HG03060 (cell line): ENCODE data around the gene GPR158.

ENCODE experiments used
- ATAC-seq: cut with Tn5 transposase; IDR thresholded peaks from one replicate; pipeline ENCODE4 v1.9.1; 2021; ENCODE audit warnings: low read depth, moderate number of reproducible peaks; ENCODE audit not compliant: unreplicated experiment

Gene GPR158

DNA sequence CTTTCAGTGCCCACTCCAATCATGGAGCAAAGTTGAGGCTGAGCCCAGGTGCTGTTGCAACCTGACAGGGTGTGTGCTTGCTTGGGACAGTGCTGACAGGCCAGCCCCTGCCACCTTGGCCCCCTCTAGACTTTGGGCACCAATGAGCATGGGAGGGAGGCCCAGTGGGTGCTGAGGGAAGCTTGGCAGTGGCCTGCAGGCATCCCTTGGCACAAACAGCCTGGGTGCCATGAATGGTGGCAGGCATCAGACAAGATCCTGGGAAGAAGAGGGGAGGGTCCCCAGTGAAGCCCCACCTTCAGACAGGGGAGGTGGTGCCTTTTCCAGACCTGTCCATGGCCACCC is 214.0 kb downstream of the GPR158 start:
- ATAC-seq, result no peak

DNA sequence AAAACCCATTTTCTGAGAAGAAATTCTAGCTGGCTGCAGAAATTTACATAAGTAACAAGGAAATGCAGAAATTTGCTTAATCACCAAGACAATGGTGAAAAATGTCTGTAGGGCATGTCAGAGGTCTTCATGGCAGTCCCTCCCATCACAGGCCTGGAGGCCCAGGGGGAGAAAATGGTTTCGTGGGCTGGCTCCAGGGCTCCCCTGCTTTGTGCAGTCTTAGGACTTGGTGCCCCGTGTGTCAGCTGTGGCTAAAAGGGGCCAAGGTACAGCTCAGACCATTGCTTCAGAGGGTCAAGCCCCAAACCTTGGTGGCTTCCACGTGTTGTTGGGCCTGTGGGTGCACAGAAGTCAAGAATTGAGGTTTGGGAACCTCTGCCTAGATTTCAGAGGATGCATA is 215.9 kb downstream of the GPR158 start:
- ATAC-seq, result no peak

DNA sequence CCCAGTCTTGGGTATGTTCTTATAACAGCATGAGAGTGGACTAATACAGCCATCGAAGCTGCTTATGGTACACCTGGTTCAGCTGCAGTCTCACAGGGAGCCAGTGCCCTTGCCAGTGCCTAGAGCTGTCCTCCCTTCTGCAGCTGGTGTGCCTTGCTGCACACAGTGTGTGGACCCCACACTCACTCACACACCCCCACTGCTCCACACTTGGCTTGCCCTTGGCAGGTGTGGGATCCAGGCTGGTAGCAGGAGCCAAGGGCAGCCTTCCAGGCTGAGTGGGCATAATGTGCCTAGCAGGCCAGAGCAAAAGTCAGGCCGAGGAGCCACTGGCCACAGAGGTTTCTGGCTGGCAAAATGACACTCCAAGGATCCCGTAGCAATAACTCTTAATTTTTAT is 217.3 kb downstream of the GPR158 start:
- ATAC-seq, result no peak

DNA sequence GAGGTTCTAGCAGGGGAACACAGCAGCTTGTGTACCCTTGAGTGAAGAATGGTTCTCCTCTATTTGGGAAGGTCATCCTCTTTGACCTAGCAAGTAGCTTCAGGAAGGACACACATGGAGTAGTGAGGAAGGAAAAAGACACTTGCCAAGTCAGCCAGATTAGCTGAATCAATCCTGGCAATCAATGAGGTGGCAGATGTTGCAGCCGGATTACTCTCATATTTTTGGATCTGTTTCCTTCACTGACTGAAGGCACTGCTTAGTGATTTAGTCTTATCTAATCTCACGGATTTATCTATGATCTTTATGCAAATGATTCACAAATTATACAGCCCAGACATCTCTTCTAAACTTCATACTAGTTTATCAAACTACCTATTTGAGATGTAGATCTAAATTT is 218.8 kb downstream of the GPR158 start:
- no peak for ATAC-seq

DNA sequence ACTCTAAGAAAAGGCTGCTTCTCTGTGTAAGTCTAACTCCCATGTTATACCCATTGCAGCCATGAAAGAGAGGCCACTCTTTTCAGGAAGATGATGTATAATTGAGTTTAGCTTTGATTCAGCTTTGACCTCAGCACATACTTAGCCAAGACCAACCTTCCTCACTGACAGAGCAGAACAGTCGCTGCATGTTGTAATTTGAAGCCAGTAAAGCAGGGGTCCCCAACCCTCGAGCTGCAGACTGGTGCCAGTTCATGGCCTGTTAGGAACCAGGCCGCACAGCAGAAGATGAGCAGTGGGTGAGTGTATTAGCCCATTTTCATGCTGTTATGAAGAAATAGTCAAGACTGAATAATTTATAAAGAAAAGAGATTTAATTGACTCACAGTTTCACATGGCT is 223.9 kb downstream of the GPR158 start:
- ATAC-seq, result no peak

DNA sequence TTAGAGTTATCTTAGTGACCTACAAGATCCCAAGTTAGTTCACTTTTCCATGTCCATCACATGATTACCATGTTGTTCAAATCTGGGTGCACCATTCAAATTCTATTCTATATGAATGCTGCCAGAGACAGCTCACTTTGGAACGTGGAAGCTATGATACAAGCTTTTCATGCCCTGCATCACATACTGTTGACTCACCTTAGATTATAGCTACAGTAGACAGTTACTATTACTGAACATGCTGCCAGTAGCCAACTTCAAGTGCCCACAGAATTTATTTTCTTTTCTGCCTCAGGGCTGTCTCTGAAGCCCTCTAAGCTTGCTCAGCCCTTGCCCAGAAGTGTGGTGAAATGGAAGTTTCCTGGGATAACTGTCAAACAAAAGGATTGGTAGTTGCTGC is 231.1 kb downstream of the GPR158 start:
- no peak for ATAC-seq

DNA sequence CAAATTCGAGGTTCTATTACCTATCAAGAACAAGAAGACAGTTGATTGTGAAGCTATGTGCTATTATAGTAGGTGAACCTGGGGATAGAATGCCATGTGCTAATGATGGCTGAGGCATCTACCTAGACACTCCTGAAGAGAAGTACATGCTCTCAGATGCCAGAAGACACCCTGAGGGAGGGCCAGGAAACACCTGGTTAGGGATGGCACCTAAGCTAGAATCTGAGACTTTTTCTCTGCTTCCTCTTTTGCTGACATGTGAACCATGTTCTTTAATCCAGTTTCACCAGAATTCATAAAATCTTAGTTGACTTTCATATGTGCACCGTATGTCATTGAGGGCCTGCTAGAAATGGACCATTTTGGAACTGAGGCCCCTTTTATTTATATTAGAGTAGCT is 242.8 kb downstream of the GPR158 start:
- no peak for ATAC-seq

DNA sequence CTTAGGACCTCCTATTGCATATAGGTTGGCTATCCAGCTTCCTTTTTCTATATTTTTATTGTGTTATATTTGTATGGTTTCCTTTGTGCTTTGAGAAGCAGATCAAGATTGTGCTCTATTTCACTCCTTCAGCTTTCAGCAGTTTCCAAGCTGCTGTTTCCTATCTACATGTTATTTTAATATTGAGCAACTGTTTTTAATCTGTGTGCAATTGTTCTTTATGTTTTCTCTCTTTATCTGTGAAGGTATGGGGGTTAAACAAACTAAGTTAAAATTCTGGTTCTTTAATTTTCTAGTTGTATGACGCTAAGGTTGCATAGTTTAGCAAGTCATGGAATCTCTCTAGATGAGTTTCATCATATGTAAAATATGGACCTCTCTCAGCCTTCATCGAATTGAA is 251.0 kb downstream of the GPR158 start:
- no peak for ATAC-seq

DNA sequence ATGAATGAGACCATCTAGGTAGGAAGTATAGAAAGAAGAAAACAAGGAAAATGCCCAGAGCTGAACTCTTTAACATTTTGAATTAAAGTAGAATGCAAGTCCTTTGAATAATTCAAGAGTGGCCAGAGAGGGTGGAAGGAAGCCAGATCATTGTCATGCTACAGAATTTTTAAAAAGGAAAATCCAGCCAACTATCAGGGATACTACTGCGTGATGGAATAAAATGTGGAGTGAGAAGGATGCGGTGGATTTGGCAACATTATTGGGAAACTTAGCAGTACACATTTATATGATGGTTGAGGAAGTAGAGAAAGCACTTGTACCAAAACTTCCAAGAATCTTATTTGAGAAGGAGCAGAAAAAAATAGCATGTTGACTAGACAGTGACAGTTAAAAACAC is 261.6 kb downstream of the GPR158 start:
- no peak for ATAC-seq

DNA sequence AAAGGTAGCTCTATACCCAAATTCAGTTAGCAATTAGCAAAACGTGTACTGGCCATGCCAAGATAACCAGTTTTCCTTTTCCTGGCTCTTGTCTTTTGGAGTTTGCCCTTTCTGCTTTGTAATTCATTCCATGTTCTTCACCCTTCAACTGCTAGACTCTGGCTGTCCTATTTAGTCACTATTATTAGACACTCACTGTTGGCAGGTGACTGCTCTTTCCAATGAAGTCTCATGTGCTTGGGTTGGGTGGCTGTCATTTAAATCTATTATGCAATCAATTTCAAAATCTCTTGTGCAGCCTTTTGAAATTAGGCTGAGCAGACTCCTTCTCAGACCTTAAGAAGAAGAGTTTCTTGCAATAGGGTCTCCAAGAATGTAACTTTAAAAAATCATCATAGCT is 266.5 kb downstream of the GPR158 start:
- ATAC-seq, result no peak

DNA sequence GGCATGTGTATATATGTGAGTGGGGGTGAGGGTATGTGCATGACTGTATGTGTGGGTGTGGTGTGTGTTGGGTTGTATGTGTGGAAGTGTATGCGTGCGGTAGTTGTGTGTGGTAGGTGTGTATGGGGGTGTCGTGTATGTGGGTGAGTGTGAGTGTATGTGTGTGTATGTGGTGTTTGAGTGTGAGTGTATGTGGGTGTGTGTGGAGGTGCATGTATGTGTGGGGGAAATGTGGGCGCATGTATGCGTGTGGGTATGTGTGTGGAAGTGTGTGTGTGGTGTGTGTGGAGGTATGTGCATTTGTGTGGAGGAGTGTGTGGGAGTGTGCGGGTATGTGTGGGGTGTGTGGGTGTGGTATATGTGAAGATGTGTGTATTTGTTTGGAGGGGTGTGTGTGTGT is 269.5 kb downstream of the GPR158 start:
- ATAC-seq, result no peak

DNA sequence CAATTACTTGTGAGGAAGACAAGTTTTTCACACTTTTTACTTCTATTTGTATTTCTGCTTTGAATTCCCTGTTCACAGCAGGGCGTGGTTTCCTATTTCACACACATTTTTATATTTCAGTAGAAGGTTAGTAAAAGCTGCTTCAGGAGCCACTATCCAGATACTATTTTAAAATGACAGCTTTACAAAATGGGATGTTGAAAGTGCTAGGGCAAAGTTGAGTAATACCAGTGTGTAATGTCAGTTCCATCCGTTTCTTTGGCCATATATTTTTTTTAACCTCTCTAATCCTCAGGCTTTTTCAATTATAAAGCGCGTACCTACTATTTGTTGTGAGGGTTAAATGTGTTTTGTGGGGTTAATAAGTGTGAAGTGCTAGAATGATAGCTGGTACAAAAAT is 276.6 kb downstream of the GPR158 start:
- ATAC-seq, result no peak

DNA sequence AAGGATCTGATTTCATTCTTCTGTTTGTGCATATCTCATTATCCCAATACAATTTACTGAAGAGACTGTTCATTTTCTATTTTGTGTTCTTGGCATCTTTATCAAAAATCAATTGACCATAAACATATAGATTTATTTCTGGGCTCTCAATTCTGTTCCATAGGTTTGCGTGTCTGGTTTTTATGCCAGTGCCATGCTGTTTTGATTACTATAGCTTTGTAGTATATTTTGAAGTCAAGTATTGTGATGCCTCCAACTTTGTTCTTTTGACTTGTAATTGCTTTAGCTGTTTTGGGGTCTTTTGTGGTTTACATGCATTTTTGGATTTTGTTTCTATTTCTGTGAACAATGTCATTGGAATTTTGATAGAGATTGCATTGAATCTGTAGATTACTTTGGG is 278.8 kb downstream of the GPR158 start:
- ATAC-seq, result no peak

DNA sequence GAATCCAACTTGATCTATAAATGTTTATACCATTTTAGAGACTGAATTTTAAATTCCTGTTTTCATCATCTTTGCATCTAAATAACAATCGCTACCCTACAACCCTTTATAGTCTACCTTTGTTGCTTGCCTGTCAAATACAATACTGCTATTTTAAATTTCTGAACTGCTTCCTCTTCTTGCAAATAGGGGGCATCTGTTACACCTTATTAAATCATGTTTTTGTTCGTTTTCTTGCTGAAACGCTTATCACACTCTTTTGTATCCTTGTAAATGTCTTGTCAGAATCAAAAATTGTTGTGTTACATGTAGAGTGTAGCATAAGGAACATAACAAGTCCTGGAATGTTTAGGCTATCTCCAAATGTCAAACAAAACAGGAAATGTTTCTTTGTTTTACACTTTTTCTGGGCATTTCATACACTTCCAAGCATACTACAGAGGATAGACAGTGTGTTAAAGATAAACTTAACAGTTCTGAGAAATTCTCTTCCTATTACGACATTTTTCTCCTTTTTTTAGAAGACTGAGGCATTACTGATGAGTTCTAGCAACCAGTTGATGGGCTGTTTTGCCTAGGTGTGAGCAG is 281.3 kb downstream of the GPR158 start:
- no peak for ATAC-seq

DNA sequence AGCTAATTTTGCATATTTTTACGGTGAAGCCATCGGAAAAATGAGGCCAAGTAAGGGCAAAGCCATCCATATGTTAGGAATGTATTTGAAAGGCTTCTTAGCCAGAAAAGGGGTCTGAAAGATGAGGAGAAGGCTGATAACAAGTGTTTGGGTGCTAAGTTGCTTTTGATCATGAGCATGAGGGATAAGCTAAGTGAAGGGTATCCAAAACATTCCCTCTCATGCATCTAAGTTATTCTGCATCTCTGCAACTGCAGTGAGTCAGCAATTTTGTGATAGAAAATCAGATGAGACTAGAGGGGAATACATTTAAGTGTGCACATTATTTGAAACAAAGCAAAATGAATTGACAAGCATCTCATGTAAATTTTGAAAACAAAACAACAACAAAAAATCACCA is 282.8 kb downstream of the GPR158 start:
- ATAC-seq, result no peak

DNA sequence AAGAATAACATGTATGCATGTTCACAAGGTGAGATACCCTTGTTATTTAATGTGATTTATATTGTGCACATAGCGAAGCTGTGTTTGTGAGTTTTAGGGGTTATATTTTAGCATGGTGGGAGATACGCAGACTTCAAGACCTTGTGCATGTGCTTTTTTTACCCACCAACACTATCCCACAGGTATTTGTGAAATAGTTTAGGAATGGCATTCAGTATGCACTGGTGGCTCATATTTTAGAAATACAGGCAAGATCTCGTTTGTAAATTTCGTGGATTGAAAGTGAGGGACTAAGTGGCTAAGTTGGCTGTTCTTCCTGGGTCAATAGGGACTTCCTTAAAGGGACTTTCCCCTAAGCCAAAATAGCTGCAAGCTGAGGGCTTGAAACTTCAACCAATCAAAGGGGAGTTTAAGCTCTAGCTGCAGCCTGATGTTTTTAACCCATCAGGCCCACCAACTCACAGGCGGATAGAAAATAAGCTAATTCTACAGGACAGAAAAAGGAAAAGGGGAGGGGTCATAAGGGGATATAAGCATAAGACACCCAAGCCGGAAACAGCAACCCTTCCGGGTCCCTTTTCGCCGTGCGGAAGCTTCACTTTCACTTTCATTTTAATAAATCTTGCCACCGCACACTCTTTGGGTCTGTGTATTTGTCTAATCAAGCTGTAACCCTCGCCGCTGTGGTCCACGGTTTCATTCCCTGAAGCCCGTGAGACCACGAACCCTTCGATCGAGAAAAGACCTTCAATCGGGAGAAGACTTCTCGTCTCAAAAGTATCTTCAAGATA is 291.0 kb downstream of the GPR158 start:
- no peak for ATAC-seq

DNA sequence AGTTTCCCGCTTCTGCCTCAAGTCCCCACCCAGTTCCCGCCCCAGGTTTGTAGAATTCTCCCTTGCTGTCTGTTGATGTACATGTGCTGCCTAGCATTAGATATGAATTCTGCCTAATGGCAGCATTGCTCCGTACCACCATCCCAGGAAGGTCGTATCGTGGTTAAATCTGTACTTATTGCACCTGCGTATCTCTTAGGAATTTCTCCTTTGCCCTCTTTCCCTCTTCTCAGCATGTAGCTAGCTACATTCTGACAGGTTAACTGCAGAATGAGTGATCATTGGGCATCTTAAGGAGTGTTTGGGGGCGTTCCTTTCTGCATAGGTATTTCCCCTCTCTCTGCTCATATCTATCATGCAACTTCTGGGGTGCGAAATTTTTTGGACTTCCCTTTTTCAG is 293.1 kb downstream of the GPR158 start:
- ATAC-seq, result no peak

DNA sequence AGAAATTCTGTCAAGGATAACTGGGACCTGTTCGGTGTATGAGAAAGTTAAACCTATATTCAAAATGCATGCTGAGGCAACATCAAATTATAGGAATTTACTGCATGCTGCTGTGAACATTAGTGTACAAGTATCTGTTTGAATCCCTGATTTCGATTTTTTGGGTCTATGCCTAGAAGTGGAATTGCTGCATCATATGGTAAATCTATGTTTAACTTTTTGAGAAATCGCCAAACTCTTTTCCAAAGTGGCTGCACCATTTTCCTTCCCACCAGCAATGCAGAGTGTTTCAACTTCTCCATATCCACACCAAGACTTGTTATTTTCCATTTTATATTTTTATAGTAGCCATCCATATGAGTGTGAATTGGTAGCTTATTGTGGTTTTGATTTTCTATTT is 306.7 kb downstream of the GPR158 start:
- ATAC-seq, result no peak

DNA sequence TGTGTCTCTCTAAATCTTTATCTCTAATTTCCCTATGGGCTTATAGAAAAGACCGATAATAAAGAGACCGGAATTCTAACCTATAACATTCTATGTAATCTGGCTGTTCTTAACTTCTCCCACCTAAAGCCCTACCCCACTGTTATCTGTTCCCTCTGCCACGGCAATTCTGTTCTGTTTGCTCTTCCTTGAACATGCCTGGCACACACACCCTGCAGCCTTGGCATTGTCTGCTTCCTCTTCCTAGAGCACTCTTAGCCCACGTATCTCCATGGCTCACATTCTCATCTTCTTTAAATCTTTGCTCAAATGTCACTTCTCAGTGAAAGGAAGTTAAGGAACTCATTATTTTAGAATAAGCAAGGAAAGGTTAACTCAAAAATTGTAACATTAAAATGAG is 309.2 kb downstream of the GPR158 start:
- no peak for ATAC-seq

DNA sequence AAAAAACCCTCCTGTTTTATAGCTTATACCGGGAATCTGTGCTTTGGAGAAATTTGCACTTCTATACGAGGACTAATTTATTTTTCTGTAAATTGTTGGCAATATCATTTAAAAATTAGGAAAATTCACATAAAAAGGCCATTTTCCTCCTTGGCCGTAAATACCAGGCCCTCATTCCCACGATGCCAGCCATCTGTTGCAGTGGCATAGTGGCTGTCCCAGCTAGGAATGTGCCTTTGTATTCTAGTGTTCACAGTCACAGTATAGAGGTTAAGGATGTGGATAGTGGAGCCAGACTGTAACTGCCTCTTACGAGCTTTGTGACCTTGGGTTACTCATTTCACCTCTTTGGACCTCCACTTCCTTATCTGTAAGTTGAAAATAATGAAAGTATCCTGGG is 312.5 kb downstream of the GPR158 start:
- ATAC-seq, result no peak

DNA sequence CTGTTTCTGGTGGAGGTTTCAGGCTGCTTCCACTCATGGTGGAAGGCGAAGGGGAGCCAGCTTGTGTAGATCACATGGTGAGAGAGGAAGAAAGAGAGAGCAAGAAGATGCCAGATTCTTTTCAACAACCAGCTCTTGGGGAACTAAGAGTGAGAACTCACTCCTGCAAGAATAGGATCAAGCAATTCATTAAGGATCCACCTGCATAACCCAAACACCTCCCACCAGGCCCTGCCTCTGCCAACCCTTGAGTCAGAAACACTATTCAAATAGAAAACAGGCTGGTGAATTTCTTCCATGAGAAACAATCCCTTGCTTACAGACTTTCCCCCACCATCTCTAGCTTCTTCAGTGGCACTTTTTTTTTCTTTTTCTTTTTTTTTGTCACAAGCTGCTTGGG is 317.2 kb downstream of the GPR158 start:
- ATAC-seq, result no peak

DNA sequence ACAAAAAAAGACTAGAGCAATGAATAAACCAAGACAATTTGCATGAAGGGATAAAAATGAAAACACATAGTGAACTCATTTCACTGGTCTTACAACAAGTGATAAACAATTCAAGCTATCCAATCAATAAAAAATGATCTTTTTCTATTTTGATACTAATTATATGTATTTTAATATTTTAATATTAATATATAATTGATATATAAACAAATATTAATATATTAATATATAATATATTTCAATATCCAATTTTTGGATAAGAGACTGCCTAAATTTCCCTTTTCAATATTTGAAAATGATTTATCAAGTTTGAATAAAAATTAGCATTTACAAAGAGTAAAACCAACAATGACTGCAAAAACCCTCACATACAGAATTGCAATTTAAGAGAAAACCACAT is 317.9 kb downstream of the GPR158 start:
- ATAC-seq, result no peak
